Measurements from ENCODE around the gene TEX35.

- TF ChIP-seq POLR2A (IDR thresholded peaks at IDR 0.05; ENCODE audit: low read depth, low read length): no peak
- TF ChIP-seq POLR2AphosphoS5 (IDR thresholded peaks at IDR 0.05; ENCODE audit: low read depth, low read length): no peak
- TF ChIP-seq TAF1 (IDR thresholded peaks at IDR 0.05; ENCODE audit: low read depth, low read length): no peak
- TF ChIP-seq POU2F2 (IDR thresholded peaks at IDR 0.05; ENCODE audit: low read depth, low read length): no peak
- no peak for TF ChIP-seq PAX5 (IDR thresholded peaks at IDR 0.05; ENCODE audit: insufficient read depth, low read length, severe bottlenecking)
- no peak for TF ChIP-seq SPI1 (IDR thresholded peaks at IDR 0.05; ENCODE audit: low read depth, low read length)
Measured at GRCh38 chr1:178563099-178563820, 50.4 kb downstream of the TEX35 start.

All from GM12891 (cell line).